Esophagus muscularis mucosa (tissue), 4 donors: ENCODE measurements around the gene AKAP6.

Experiments
- EP300 ChIP-seq: sonication (generic); formaldehyde crosslinking; IDR thresholded peaks from one replicate; pipeline ENCODE4 v1.6.1; 2017; ENCODE audit warnings: antibody characterized with exemption
- POLR2A ChIP-seq: fragments of 450-650 bp; IDR thresholded peaks from one replicate; pipeline ENCODE4 v1.6.1; 2017; ENCODE audit warnings: antibody characterized with exemption, moderate library complexity, mild to moderate bottlenecking, low read depth
- POLR2AphosphoS5 ChIP-seq, 2 donors: sonication (generic); formaldehyde crosslinking; IDR thresholded peaks; one replicate each; pipeline ENCODE4 v1.6.1; 2017; ENCODE audit warnings: antibody characterized with exemption in 2 of 2
- TF ChIP-seq, protein P1 (sequence below), 3 experiments: fragments of 200-600 bp in 2 of 3; fragments of 450-650 bp in 1 of 3; sonication (generic) in 2 of 3; IDR thresholded peaks; one replicate each; pipeline ENCODE4 v1.5.1; 2017 to 2019; ENCODE audit warnings: antibody characterized with exemption in 3 of 3, mild to moderate bottlenecking in 2 of 3, moderate library complexity in 1 of 3

DNA sequence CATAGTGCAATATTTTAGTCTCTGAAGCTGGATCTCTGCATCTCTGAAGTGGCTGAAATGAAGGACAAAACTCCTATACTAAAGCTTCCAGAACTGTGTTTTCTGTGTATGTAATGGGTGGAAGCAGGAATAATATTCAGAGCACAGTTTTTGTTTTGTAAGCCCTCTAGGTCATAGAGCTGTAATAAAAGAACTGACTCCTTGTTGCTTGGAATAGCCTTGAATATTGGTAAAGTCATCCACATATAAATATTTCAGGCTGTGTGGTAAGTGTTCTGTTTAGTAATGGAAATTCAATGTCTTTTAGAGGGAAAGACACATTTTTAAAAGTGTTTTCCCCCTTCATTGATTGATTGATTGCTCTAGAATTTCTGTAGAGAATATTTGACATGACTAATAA lies 18.2 kb upstream of the AKAP6 start:
- TF ChIP-seq, protein P1, sequence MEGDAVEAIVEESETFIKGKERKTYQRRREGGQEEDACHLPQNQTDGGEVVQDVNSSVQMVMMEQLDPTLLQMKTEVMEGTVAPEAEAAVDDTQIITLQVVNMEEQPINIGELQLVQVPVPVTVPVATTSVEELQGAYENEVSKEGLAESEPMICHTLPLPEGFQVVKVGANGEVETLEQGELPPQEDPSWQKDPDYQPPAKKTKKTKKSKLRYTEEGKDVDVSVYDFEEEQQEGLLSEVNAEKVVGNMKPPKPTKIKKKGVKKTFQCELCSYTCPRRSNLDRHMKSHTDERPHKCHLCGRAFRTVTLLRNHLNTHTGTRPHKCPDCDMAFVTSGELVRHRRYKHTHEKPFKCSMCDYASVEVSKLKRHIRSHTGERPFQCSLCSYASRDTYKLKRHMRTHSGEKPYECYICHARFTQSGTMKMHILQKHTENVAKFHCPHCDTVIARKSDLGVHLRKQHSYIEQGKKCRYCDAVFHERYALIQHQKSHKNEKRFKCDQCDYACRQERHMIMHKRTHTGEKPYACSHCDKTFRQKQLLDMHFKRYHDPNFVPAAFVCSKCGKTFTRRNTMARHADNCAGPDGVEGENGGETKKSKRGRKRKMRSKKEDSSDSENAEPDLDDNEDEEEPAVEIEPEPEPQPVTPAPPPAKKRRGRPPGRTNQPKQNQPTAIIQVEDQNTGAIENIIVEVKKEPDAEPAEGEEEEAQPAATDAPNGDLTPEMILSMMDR (IDR thresholded peaks at IDR 0.05): no peak
- TF ChIP-seq POLR2AphosphoS5 (IDR thresholded peaks at IDR 0.05) (no peak), POLR2A (no peak), EP300 (no peak)
